Neuronal stem cell (in vitro differentiated cells): ENCODE data around the gene RPL36AL.
"Not testable (repeated sequence)": the region's sequence is repeated elsewhere in the genome, so short reads cannot be mapped to it uniquely, and the experiment has no call there.

Experiments
- DNase-seq: peaks from one replicate; pipeline ENCODE4 v3.0.0-alpha.2; 2013; ENCODE audit warnings: low spot score
- H2AFZ ChIP-seq: one replicate; pipeline ENCODE4 v1.6.1; 2013; ENCODE audit warnings: mild to moderate bottlenecking, low read length, inconsistent platforms
- H2AK5ac ChIP-seq: 2 replicates; pipeline ENCODE4 v1.6.1; 2013; ENCODE audit warnings: low read depth, mild to moderate bottlenecking, inconsistent platforms, low read length, moderate library complexity, mixed read lengths
- H2BK120ac ChIP-seq: 2 replicates; pipeline ENCODE4 v1.6.1; 2013; ENCODE audit warnings: low read depth, mild to moderate bottlenecking, inconsistent platforms, low read length, moderate library complexity, mixed read lengths
- H2BK12ac ChIP-seq: one replicate; pipeline ENCODE4 v1.6.1; 2013; ENCODE audit warnings: low read length, inconsistent platforms
- H2BK15ac ChIP-seq: 2 replicates; pipeline ENCODE4 v1.6.1; 2013; ENCODE audit warnings: mild to moderate bottlenecking, low read length, inconsistent platforms, mixed read lengths
- H2BK5ac ChIP-seq: one replicate; pipeline ENCODE4 v1.6.1; 2013; ENCODE audit warnings: inconsistent platforms, mild to moderate bottlenecking, low read length, moderate library complexity
- H3K14ac ChIP-seq: one replicate; pipeline ENCODE4 v1.6.1; 2013; ENCODE audit warnings: low read length, inconsistent platforms
- H3K18ac ChIP-seq: 2 replicates; pipeline ENCODE4 v1.6.1; 2013; ENCODE audit warnings: low read length, inconsistent platforms
- H3K23ac ChIP-seq: 2 replicates; pipeline ENCODE4 v1.6.1; 2013; ENCODE audit warnings: low read depth, mild to moderate bottlenecking, mixed read lengths, low read length, inconsistent platforms; ENCODE audit not compliant: poor library complexity
- H3K27ac ChIP-seq: replicated peaks from 3 replicates; pipeline ENCODE4 v1.5.1; 2013; ENCODE audit warnings: low read length, inconsistent platforms
- H3K27me3 ChIP-seq, 3 experiments: 2 replicates each; pipeline ENCODE4 v1.6.1; 2013; ENCODE audit warnings: low read length in 3 of 3, mild to moderate bottlenecking in 2 of 3, inconsistent platforms in 1 of 3, low read depth in 1 of 3, mixed read lengths in 1 of 3, moderate library complexity in 1 of 3; ENCODE audit not compliant: control insufficient read depth in 3 of 3, insufficient read depth in 3 of 3
- H3K36me3 ChIP-seq, 2 donors: replicated peaks in 1 of 2; 2 replicates each; pipeline ENCODE4 v1.6.1; 2013; ENCODE audit warnings: low read length in 2 of 2; ENCODE audit not compliant: control insufficient read depth in 2 of 2, insufficient read depth in 2 of 2
- H3K4ac ChIP-seq: 2 replicates; pipeline ENCODE4 v1.6.1; 2013; ENCODE audit warnings: inconsistent platforms, mild to moderate bottlenecking, low read length, moderate library complexity
- H3K4me1 ChIP-seq, 2 donors: 1 replicate in 1 of 2; 2 replicates in 1 of 2; pipeline ENCODE4 v1.6.1; 2013; ENCODE audit warnings: low read length in 2 of 2, low read depth in 1 of 2; ENCODE audit not compliant: control insufficient read depth in 2 of 2, insufficient read depth in 1 of 2
- H3K4me2 ChIP-seq: one replicate; pipeline ENCODE4 v1.6.1; 2013; ENCODE audit warnings: mild to moderate bottlenecking, low read length, inconsistent platforms; ENCODE audit not compliant: insufficient read depth, poor library complexity, severe bottlenecking
- H3K4me3 ChIP-seq, 2 donors: 2 replicates each; pipeline ENCODE4 v1.5.1; 2013; ENCODE audit warnings: low read length in 2 of 2, mild to moderate bottlenecking in 2 of 2, inconsistent platforms in 1 of 2, moderate library complexity in 1 of 2
- H3K79me1 ChIP-seq: one replicate; pipeline ENCODE4 v1.6.1; 2013; ENCODE audit warnings: low read depth, mild to moderate bottlenecking, inconsistent platforms, low read length, moderate library complexity
- H3K9ac ChIP-seq: one replicate; pipeline ENCODE4 v1.6.1; 2013; ENCODE audit warnings: mild to moderate bottlenecking, low read depth, low read length, inconsistent platforms; ENCODE audit not compliant: poor library complexity
- H3K9me3 ChIP-seq, 2 donors: replicated peaks in 1 of 2; 2 replicates each; pipeline versions ENCODE3 to v1.6.1; 2013; ENCODE audit warnings: low read length in 2 of 2, mild to moderate bottlenecking in 2 of 2, inconsistent platforms in 1 of 2, low read depth in 1 of 2, mixed read lengths in 1 of 2, moderate library complexity in 1 of 2; ENCODE audit not compliant: control insufficient read depth in 2 of 2, insufficient read depth in 1 of 2
- H4K8ac ChIP-seq: one replicate; pipeline ENCODE4 v1.6.1; 2013; ENCODE audit warnings: low read depth, mild to moderate bottlenecking, inconsistent platforms, low read length, moderate library complexity
- H4K91ac ChIP-seq: one replicate; pipeline ENCODE4 v1.6.1; 2013; ENCODE audit warnings: low read length, low read depth, mild to moderate bottlenecking, inconsistent platforms; ENCODE audit not compliant: poor library complexity
- WGBS, 2 donors: extraction: QIAGEN DNeasy Blood & Tissue Kit; methylation state at CpG; one replicate each; pipeline ENCODE4 v1.1.7; 2013; ENCODE audit warnings: missing lambda C conversion rate in 2 of 2, mixed read lengths in 1 of 2; ENCODE audit not compliant: insufficient read length in 2 of 2, insufficient replicate concordance in 1 of 2; ENCODE audit errors: extremely low coverage in 2 of 2; 5-methylcytosine and 5-hydroxymethylcytosine counted together

RPL36AL gene

DNA sequence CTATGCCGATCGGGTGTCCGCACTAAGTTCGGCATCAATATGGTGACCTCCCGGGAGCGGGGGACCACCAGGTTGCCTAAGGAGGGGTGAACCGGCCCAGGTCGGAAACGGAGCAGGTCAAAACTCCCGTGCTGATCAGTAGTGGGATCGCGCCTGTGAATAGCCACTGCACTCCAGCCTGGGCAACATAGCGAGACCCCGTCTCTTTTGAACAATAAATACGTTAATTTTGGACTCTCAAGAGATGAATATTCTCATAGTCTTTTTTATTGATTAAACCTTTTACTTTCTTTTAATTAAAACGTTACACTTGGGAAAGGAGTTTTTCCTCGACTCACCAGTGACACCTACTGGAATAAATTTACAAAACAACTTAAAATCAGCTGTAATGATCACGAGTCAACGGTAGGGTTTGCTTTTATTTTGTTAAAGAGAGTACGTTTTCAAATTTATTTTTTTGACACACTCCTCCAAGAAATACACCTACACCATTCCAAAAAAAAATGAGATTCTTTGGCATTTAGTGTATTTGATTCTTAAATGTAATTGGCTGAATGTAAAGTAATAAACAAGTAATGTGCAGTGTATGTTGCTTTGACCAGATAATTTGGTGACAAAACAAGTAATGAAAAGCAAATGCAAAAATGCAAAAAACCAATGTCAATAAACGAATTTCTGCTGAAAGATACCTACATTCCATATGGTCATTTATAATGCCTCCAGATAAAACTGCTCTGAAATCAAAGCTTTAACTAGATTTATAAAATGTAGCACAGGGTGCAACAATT is 33.6 kb downstream of the RPL36AL start:
- Histone ChIP-seq H3K4ac (no peak overlapping the region), H4K91ac (no peak overlapping the region), H3K14ac (no peak overlapping the region), H3K4me2 (no peak overlapping the region), H3K9me3 (no peaks in the 10 kb centered on the region), H3K9ac (no peak overlapping the region), H4K8ac (no peak overlapping the region), H2BK12ac (no peak overlapping the region), H2AFZ (peak overlapping the region; percentile 39), H3K23ac (no peak overlapping the region), H3K27me3 (no peaks in the 10 kb centered on the region), H3K79me1 (no peaks in the 10 kb centered on the region), H2AK5ac (no peak overlapping the region), H2BK15ac (no peak overlapping the region), H2BK120ac (no peak overlapping the region), H3K4me1 (peaks cover 7 to 11% of the 10 kb centered on the region in 2 donors), H3K4me3 (peak overlapping the region in 1 of 2 donors; percentile 19), H2BK5ac (no peak overlapping the region), H3K36me3 (peaks cover 13 to 34% of the 10 kb centered on the region in 2 donors), H3K27ac (peak overlapping the region; percentile 35), H3K18ac (no peak overlapping the region)
- no CpG with 5 or more reads among the region's 21 CpGs for WGBS, 2 donors
- peak; percentile 70 for DNase-seq

DNA sequence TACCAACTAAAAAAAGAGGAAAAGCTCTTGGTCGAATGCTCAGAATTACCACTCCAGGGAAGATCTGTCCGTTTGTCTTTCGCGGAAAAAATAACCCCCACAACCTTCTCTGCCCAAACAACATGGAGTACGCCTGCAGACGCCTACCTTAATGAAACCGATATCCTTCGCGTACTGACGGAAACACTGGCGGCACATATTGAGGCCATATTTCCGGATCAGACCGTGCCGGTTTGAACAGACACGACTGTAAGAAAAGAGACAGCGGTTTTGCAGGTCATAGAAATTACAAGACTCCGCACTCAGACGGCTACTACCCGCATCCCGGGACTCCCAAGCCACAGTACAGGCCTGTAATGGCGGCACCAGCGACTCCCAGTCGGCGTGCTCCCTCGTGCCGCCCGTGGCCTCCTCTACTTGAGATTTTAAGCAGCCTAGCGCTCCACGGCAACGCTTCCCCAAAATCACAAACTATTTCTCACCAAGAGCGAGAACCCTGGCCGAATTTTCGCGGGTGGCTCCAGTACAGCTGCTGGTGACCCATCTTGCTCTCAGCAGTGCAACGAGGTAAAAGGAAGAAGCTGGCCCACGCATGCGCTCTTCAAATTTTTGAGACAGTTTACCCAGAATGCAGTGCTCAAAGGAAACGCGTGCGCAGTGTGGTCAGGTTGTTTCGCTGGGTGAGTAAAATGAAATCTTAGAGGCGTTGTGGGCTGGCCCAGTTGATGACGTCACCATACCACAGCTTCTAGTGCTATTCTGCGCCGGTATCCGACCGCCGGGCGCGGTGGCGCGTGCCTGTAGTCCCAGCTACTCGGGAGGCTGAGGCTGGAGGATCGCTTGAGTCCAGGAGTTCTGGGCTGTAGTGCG is 34.4 kb downstream of the RPL36AL start, which contains the start of gene RPS29:
TSS of gene RPS29 (minus strand) at position 578 of the 870 bp plus-strand sequence. CDS start at position 544, 34 bp downstream.
- Histone ChIP-seq H3K4me3 (peak within 1 kb of the TSS; percentile 78 to 100), H3K9ac (peak within 1 kb of the TSS; percentile 92), H3K4ac (no peak within 1 kb of the TSS), H2BK15ac (no peak within 1 kb of the TSS), H3K18ac (peak within 1 kb of the TSS; percentile 95), H3K4me2 (peak within 1 kb of the TSS; percentile 75), H3K27ac (peak within 1 kb of the TSS; percentile 74), H2BK12ac (no peak within 1 kb of the TSS), H3K79me1 (no peaks in the 10 kb centered on the region), H3K27me3 (no peaks in the 10 kb centered on the region), H4K8ac (no peak within 1 kb of the TSS), H2BK120ac (no peak within 1 kb of the TSS), H3K14ac (no peak within 1 kb of the TSS), H3K23ac (peak within 1 kb of the TSS; percentile 80), H2AK5ac (no peak within 1 kb of the TSS), H2AFZ (peak within 1 kb of the TSS; percentile 77), H3K9me3 (no peaks in the 10 kb centered on the region), H2BK5ac (no peak within 1 kb of the TSS), H3K36me3 (peaks cover 13 to 41% of the 10 kb centered on the region in 2 donors), H4K91ac (no peak within 1 kb of the TSS), H3K4me1 (peaks cover 7 to 11% of the 10 kb centered on the region in 2 donors)
- no CpG with 5 or more reads among the region's 55 CpGs for WGBS, 2 donors
- peak; percentile 100 for DNase-seq

DNA sequence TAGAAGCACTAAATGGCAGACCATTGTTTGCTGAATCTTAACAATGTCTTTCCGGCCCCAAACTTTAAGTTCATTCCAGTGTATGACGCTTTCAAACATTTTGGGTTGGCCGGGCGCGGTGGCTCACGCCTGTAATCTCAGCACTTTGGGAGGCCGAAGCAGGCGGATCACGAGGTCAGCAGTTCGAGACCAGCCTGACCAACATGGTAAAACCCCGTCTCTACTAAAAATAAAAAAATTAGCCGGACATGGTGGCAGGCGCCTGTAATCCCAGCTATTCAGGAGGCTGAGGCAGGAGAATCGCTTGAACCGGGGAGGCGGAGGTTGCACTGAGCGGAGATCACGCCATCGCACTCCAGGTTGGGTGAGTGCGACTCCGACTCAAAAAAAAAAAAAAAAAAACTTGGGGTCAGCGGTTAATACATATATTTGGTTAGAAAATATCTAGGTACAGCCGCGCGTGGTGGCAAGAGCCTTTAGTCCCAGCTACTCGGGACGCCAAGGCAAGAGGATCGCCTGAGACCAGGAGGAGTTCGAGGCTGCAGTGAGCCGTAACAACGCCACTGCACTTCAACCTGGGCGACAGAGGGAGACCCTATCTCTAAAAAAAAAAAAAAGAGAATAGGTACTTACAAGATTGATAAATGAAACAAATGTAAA is 35.3 kb downstream of the RPL36AL start:
- not testable (repeated sequence) for DNase-seq, H3K14ac ChIP-seq, H3K9ac ChIP-seq, H2BK15ac ChIP-seq, H2AK5ac ChIP-seq, H3K18ac ChIP-seq, H3K23ac ChIP-seq, H3K79me1 ChIP-seq, H3K27ac ChIP-seq, H2BK5ac ChIP-seq, H2BK12ac ChIP-seq, H3K27me3 ChIP-seq, H2BK120ac ChIP-seq, H3K4ac ChIP-seq, H4K91ac ChIP-seq, H2AFZ ChIP-seq, H3K9me3 ChIP-seq, H4K8ac ChIP-seq
- H3K36me3 ChIP-seq, result peaks cover 13 to 43% of the 10 kb centered on the region in 2 donors
- no CpG with 5 or more reads among the region's 32 CpGs for WGBS, 2 donors
- H3K4me2 ChIP-seq, result peak overlapping the region; percentile 75
- H3K4me3 ChIP-seq, result peak overlapping the region; percentile 78 to 100
- peaks cover 7 to 11% of the 10 kb centered on the region in 2 donors for H3K4me1 ChIP-seq
